ENCODE data around the gene TMED10.
"Not testable (repeated sequence)": the region's sequence is repeated elsewhere in the genome, so short reads cannot be mapped to it uniquely, and the experiment has no call there.

TMED10 gene

DNA sequence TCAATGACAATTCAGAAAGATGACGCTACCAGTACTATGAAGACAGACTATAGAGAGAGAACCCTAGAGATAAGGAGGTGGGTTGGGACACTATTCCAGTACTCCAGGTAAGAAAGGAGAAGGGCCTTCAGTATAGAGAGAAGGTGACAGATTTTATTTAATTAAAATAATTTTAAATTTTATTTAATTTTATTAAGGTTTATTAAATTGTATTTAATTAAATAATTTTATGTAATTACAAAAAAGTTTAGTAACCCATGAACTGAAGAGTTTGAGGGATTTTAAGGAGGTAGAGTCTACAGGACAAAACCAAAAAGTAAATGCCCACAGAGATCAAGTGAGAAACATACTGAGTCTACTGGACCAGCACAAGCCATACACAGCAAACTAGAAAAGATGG, 20.3 kb downstream of the TMED10 start:
- no peak for DNase-seq

DNA sequence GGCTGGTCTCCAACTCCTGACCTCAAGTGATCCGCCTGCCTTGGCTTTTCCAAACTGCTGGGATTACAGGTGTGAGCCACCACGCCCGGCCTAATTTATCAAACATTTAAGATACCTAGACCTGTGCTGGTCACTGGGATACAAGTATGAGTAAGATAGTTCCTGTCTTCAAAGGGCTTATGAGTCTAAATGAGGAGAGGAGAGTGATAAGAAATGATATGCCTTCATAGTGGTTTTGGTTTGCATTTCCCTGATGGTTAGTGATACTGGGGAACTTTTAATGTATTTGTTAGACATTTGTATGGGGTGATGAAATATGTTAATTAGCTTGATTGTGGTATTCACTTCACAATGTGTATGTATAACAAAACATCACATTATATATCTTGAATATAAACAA, 21.2 kb downstream of the TMED10 start:
- no peak for DNase-seq

DNA sequence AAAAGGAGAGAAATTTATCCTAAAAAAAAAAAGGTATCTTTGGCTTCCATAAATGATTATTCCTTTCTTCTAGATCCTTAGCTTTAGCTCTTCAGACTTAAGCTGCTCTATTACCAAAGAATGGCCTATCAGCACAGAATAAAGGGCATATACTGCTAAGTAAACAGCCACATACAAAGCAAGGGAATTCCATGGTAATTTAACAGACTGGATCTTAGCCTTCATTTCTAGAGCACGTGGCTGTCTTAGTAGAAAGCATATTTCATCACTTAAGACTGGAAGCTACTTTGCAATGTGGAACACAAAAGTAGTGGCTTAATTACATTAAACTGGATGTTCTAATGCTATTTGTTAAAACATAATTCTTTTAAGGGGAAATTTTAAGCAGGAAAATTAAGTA, 23.1 kb downstream of the TMED10 start:
- no peak for DNase-seq

DNA sequence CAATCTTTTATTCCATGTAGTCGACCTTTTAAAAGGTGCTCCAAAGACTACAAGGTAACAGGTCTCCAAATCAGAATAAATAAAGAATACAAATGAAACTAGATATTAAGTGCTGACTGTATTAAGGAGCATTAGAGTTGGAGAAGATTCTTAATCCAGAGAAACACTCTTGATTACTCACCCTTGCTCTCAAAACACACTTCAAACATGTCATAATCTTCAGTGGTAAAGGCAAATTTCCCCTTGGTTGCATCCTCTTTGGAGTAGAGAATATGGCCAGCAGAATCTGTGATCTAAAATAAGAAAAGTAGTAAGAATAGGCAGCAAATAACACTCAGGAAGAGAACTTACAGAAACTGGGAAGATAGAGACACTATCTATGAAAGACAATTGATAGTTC, 24.6 kb downstream of the TMED10 start:
- DNase-seq, result no peak

DNA sequence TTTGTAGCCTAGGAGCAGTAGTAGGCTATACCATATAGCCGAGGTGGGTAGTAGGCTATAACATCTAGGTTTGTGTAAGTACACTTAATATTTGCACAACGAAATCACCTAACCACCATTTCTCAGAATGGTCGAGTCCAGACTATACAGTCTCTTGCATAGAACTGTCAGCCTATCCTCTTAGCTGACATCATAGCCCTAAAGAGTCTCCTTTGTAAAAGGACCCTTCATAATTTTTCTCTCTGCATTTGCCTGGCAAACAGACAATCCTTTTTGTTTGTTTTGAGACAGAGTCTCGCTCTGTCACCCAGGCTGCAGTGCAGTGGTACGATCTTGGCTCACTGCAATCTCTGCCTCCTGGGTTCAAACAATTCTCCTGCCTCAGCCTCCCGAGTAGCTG, 25.8 kb downstream of the TMED10 start:
- DNase-seq, result not testable (repeated sequence)

DNA sequence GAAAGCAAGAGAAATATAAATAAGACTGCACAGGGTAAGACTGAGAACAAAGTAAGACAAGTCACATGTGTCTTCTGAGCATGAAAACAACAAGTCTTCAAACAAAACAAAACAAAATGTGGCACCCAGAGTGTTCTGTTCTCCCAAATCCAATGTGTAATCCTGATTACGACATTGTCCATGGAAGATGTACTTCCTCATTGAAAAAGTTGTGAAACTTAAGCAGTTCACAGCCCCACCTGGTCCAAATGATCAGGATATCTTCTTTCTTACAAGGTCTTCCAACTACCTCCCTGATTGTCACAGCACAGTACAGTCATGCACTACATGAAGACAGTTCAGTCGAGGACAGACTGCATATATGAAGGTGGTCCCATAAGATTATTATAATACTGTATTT, 26.3 kb downstream of the TMED10 start:
- DNase-seq, result no peak

DNA sequence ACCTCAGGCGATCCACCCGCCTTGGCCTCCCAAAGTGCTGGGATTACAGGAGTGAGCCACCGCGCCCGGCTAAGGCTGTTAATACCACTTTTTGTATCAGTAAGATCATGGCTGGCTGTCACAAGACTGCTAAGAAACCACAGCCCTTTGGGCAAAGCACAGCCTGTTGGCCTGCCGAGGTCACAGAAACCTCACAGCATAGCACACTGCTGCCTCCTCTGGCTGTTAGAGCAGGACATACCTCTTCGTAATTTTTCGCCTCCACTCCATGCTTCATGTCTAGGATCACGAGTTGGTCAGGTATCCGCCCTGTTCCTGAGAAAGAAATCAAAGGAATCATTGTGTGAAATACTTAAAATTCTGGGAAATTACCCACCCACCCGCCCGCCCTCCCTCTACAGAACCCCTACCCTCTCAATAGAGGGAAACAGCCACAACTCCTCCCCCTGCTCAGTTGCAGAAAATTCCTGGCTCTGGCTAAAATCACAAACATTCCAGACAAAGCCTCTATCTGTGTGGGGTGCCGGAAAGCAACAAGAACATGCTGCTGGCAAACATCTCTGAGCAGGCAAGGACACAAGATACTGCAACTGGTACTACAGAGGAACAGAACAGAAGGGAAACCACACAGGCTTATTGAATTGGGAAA, 28.9 kb downstream of the TMED10 start:
- DNase-seq, result no peak

DNA sequence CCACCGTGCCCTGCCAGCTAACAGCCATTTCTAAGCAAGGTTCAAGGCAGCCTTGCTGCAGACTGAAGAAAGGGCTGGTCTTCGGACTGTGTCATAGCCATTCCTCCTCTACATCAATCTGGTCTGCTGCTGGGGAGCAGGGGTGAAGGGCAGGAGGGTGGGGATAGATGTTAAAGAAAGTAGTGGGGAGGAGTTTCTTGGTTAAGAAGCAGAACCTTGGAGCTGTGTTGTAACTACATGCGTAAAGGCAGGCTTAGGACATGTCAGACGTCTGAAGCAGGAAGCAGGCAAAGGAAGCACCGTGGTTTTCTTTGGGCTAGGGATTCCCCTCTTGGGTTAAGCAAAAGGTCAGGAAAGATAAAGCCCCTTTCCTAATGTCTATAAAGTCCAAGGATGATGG, 31.5 kb downstream of the TMED10 start:
- DNase-seq, result no peak

DNA sequence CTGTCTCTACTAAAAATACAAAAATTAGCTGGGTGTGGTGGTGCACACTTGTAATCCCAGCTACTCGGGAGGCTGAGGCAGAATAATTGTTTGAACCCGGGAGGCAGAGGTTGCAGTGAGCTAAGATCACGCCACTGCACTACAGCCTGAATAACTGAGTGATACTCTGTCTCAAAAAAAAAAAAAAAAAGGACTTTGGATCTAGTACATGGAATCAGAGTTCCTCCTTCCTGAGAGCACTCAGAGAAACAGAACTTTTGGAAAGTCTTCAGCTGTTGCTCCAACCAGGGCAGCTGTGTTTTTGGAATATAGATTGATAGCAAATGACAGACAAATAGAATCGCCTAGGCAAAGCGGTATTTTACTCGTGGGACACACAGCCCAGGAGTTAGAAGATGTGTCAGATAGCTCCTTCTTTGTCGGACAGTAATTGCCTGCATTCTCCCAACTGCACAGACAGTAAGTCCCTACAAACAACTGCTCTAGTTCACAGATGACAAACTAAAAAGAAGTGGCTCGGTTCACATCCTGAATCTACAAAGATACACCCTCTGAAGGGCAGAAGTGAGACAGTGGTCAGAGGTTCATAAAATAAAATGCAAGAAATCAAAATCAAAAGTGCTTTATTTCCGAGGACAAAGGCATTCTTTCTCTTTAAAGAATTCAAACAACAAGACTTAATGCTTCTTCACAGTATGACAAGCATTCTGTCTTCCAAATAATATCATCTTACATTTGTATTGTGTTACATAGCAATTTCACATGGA, 32.5 kb downstream of the TMED10 start:
- no peak for DNase-seq

DNA sequence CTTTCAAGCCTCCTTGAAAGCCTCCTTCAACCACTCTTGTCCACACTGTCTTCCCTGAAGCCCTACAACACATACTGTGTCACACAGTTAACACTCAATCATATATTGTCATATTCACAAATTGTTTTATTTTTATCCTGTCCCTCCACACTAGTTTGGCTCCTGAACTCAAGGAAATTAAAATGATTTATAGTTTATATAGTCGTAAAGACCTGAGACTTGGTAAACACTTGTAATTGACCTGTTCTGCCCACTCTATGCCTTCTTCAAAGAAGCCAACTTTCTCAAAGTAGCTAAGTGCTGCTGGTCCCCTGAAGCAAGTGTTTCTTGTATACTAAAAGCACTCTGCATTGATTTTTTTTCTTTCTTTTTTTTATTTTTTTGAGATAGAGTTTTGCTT, 33.9 kb downstream of the TMED10 start:
- DNase-seq, result no peak

DNA sequence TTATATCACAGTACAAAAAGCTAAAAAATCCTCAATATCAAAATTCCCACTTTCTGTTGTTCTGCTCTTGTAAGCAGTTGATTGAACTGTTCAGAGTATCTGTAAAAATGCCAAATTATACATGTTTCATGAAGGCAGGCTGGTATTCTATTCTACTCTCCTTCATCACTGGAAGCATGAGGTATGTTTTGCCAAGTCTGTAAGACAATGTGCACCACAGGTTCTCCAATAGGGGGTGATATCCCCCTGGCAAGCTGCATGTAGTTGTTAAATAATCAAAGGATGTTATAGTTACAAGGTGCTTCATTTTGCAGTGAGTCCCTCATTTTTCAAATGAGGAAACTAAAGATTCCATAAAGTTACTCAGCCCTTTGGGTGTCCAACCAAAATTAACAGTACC, 34.4 kb downstream of the TMED10 start:
- DNase-seq, result no peak

DNA sequence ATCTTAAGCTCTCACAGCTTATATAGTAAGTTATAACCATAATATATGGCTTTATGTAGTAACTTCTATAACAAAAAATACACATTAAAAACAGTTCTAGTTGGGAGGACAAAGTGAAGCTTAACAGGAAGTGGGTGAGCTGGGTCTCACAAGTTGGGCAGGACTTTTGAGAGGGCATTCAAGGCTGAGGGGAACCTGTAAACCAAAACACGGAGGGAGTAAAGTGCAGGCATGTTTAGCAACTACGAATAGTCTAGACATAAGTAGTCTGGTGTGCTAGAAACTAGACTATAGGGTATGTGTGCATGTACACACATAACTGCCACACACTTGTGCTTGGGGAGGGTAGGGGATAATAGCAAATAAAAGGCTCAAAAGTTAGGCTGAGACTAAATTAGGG, 35.4 kb downstream of the TMED10 start:
- DNase-seq, result no peak

DNA sequence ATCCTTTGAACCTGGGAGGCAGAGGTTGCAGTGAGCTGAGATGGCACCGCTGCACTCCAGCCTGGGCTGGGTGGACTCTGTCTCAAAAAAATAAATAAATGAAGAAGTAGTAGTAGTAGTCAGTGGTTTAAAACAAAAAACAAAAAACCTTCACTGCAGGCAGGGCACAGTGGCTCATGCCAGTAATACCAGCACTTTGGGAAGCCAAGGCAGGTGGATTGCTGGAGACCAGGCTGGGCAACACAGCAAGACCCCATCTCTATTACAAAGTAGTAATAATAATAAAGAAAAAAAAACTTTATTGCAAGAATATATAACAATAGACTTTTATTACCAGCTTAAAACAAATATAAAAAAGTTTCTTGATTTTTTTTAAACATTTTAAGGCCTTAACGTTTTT, 35.8 kb downstream of the TMED10 start:
- DNase-seq, result no peak

DNA sequence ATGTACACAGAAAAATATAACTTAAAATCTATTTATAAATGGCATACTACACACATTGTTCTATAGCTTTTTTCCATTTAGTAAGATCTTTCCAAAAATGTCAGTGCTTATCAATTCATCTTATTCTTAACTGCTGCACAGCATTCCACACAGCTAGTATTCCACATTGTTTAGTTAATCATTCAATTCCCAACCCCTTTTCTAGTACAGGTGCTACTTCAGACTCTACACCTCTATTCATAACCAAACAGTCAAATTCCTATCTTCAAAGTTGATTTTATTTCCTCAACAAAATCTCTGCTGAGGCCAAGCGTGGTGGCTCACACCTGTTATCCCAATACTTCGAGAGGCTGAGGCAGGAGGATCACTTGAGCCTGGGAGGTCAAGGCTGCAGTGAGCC, 37.2 kb downstream of the TMED10 start:
- DNase-seq, result no peak

DNA sequence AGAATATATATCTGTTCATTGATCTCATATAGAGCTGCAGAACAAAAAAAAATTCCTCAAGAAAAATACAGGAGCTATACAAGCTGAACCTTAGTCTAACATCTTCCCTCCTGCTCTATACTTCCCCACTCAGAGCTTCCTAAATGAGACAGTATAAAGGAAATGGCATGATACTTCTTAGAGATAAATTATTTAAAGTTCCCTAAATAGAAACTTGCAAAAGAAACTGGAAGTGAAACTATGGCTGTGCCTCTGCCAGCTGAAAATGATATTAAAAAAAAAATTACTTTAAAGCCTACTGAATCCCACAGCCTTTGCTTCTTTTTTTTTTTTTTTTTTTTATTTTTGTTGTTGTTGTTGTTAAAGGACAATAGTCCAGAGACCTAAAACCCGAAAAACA, 37.9 kb downstream of the TMED10 start:
- no peak for DNase-seq

DNA sequence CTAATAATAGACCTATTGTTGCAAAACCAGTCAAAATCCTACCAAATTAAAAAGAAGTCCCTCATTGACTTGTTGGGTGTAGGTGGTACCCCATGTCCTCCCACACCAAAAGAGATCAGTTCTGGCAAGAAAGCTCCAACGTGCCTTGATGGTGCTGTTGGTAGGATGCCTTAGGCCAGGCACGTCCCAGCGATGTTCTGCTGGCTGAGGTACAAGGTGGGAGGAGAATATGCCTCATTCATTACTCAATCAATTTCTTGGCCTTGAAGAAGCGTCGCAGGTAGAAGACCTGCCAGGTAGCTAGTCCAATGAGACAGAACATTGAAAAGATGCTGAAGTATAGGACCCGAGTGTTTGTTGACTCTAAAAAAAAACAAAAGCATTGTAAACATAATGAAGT, 41.8 kb downstream of the TMED10 start:
- DNase-seq, result no peak

DNA sequence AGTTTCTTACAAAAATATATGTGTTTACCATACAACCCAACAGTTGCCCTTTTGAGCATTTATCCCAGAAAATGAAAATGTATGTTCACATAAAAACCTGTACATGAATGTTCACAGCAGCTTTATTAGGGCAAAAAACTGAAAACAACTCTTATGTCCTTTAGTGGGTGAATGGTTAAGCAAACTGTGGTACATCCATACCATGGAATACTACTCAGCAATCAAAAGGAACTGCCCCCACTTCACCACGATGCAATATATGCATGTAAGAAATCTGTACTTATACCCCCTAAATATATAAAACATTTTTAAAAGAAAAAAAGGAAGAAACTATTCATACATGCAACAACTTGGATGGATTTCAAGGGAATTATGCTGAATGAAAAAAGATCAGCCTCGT, 42.8 kb downstream of the TMED10 start:
- no peak for DNase-seq

DNA sequence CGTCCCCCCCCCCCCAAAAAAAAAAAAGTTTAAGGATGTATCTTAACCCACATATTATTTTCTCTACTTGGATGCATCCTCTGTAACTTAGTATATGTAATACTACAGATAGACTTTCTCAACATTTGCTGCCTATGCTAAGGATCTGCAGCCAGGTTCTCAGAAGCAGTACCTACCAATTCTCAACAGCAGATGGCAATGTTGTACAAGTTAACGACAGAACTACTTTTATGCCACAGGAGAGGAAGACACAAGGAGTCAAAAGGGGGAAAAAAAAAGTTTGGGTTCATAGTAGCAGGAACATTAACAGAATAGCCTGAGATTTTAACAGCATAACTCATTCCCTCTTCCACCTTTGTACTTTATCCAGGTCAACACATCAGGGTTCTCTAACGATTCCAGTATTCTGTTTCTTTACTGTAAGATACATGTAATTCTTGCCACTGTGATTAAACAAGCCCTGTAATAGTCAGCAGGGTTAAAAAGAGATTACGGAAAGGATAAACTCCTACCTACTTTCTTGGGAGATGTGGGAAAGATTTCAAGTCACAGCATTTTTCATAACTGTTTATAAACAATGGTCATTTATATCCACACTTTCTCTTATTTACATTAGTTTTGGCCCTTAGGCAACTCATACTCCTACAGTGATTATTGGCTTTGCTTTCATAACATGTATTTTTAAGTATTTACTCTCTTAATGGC, 43.9 kb downstream of the TMED10 start:
- no peak for DNase-seq

DNA sequence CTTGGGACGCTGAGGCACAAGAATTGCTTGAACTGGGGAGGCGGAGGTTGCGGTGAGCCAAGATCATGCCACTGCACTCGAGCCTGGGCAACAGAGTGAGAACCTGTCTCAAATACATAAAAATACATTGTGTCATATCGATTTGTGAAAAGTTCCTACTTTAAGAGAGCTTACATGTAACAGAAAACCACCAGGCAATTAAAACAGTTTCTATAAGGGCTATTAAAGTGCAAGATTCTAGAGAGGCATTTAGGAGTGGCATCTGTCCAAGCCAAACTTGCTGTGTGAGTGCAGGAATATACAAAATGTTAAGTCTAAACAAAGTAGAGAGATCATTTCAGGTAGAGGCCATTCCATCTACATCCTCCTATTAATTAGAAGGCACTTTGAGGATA, 47.8 kb downstream of the TMED10 start:
- DNase-seq, result no peak

DNA sequence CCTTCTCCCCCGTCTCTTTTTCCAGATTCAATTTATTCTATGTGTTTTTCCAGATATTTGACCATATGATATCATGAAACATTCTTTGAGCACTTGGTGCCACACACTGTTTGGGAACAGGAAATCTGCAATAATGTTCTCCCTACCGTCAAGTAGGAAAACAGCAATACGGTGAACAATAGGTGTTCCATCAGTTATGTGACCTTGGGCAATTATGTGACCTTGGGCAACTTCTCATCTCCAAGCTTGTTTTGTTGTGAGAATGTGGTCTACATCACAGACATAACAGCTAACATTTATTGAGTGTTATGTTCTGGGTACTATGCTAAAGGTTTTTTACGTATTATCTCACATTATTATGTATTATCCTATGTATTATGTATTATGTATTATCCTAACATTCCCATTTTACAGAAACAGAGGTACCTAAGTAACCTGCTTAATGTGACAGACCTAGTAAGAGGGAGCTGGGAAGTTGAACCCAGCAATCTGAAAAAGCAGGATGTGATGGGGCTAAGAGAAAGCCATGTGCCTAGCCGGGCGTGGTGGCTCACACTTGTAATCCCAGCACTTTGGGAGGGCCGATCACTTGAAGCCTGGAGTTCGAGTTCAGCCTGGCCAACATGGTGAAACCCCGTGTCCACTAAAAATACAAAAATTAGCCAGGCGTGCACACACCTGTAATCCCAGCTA, 48.4 kb downstream of the TMED10 start:
- DNase-seq, result no peak

DNA sequence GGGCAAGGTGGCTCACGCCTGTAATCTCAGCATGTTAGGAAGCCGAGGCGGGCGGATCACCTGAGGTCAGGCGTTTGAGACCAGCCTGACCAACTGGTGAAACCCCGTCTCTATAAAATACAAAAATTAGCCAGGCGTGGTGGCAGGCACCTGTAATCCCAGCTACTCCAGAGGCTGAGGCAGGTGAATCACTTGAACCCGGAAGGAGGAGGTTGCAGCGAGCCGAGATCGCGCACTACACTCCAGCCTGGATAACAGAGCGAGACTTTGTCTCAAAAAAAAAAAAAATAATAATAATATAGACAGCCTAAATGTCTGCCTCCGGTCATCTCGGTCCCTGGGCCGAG, 49.0 kb downstream of the TMED10 start:
- not testable (repeated sequence) for DNase-seq

DNA sequence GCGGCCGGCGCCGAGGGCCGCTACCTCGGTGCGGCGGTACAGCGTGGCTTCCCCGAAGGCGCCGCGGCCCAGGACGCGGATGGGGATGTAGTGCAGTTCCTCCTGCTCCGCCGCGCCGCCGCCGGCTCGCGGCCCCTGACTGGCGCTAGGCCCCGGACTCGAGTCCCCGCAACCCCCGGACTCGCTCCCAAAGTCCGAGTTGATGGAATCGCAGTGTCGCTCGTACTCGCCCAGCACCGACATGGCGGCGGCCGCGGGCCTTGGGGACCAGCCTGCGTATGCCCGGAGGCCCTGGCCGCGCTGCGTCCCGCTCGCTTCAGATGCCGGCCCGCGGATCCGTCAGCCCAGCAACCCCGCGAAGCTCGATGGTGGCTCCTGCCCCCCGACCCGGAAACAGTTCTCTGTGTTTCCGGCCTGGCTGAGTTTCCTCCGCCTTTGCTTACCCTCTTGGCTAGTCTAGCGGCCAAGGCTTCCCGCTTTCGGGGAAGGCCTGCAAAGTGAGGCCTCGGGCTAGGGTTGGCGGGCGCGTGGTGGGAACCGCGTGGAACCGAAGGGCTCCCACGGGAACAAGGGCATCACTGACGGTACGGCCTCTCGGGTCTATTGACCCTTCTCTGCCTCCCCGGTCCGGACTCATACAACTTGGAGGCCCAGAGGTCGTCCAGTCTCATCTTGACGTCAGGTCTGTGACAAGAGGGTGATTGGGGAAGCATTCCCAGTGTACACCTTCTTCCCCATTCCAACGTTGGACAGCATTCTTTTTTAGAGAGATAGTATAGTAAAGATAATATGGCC, 49.5 kb downstream of the TMED10 start, which contains the start of gene NEK9:
TSS of gene NEK9 (minus strand) at position 370 of the 795 bp plus-strand sequence. CDS start at position 243, 127 bp downstream.
- no peak for DNase-seq

DNA sequence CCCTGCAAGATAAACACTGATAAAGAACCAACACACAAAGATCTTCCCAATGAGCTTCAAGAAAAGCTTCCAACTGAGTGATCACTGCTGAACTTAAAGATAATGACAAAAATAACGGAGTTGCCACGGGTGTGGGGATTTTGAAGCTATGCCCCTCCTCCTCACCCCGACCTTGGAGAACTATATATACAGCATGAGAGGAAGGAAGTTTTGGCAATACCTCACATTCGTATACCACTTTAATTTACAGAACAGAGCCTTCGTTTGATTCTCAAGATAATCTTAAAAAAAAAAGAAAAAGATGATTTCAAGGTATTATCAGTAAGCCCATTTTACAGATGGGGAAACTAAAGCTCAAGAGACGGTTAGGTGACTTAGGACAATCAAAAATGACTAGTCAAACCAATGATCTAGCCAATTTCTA, 50.3 kb downstream of the TMED10 start:
- no peak for DNase-seq

Measured in 8988T (cell line).